ENCODE data around the gene ABLIM2.

GRCh38 chr4:7924570-7924969, 234.0 kb downstream of the ABLIM2 start:
- TF ChIP-seq CTCF (IDR thresholded peaks at IDR 0.05) = no peak
- TF ChIP-seq POLR2A (IDR thresholded peaks at IDR 0.05) = no peak
